Colonic mucosa (tissue), 4 donors: ENCODE data around the gene FADS1. TPM values are rescaled to one million over a fixed set of nuclear protein-coding genes. Genes with fewer than 3 reads are reported as not detected.
A peak's percentile ranks its signal among the peaks of the same experiment; 100 is the strongest.

Experiments
- DNase-seq: peaks from one replicate; pipeline ENCODE4 v3.0.0-alpha.2; 2020
- H3K27ac ChIP-seq: fragments of 200-600 bp; one replicate; pipeline ENCODE4 v1.8.0; 2021
- H3K27me3 ChIP-seq: fragments of 200-600 bp; one replicate; pipeline ENCODE4 v1.8.0; 2021
- H3K36me3 ChIP-seq: fragments of 200-600 bp; one replicate; pipeline ENCODE4 v1.8.0; 2021
- H3K4me1 ChIP-seq: fragments of 200-600 bp; one replicate; pipeline ENCODE4 v1.8.0; 2021; ENCODE audit warnings: mild to moderate bottlenecking
- H3K4me3 ChIP-seq: fragments of 200-600 bp; one replicate; pipeline ENCODE4 v1.8.0; 2021
- H3K9ac ChIP-seq, 2 donors: one replicate each; pipeline ENCODE4 v1.7.0; 2013; ENCODE audit warnings: control low read depth in 2 of 2, low read depth in 2 of 2, low read length in 2 of 2
- H3K9me3 ChIP-seq: fragments of 200-600 bp; one replicate; pipeline ENCODE4 v1.8.0; 2021
- CTCF ChIP-seq: fragments of 200-600 bp; IDR thresholded peaks from one replicate; pipeline ENCODE4 v1.8.0; 2022; ENCODE audit warnings: antibody characterized with exemption, mild to moderate bottlenecking
- intact Hi-C: fragments of 100-400 bp; cut with DNase I; formaldehyde crosslinking; loops from one replicate; pipeline ENCODE4 v1.14.1; 2022
- total RNA-seq, 2 donors: library from RNA; stranded (reverse); fragmentation: NEBNext Ultra II Directional in 1 of 2; extraction: Animal tissue kit (Norgen Biotek cat#: 25700) in 1 of 2; gene quantifications; one replicate each; pipeline ENCODE4 v1.2.1, GENCODE V29; 2021
- donor health status: healthy.
- donor health status: DM: no; HTN: no; CAD: no.
- donor health status: DM: no; HTN: no; CAD: no.

FADS1 gene
- total RNA-seq, 2 donors from 2014 or later, result 6.9 to 17.4 TPM

- Histone ChIP-seq H3K9ac (peak overlapping the region; percentile 83 to 94), H3K9me3 (no peaks in the 10 kb centered on the region), H3K36me3 (no peaks in the 10 kb centered on the region), H3K27me3 (no peaks in the 10 kb centered on the region), H3K4me3 (peak overlapping the region; percentile 77), H3K27ac (peak overlapping the region; percentile 89), H3K4me1 (peaks cover 8% of the 10 kb centered on the region)
- intact Hi-C loops, result no loop called here
- DNase-seq, result peak; percentile 68
- TF ChIP-seq CTCF, result no peak
Observed at GRCh38 chr11:61791737-61792309, 25.0 kb downstream of the FADS1 start.

- Histone ChIP-seq H3K9me3 (no peaks in the 10 kb centered on the region), H3K4me1 (no peaks in the 10 kb centered on the region), H3K9ac (no peak overlapping the region), H3K4me3 (no peak overlapping the region), H3K27ac (no peak overlapping the region), H3K36me3 (peaks cover 3% of the 10 kb centered on the region), H3K27me3 (no peaks in the 10 kb centered on the region)
- peak; percentile 41 for DNase-seq
- peak; percentile 17 for TF ChIP-seq CTCF
- intact Hi-C loops, result no loop called here
Observed at GRCh38 chr11:61787928-61788491, 28.8 kb downstream of the FADS1 start.

DNA sequence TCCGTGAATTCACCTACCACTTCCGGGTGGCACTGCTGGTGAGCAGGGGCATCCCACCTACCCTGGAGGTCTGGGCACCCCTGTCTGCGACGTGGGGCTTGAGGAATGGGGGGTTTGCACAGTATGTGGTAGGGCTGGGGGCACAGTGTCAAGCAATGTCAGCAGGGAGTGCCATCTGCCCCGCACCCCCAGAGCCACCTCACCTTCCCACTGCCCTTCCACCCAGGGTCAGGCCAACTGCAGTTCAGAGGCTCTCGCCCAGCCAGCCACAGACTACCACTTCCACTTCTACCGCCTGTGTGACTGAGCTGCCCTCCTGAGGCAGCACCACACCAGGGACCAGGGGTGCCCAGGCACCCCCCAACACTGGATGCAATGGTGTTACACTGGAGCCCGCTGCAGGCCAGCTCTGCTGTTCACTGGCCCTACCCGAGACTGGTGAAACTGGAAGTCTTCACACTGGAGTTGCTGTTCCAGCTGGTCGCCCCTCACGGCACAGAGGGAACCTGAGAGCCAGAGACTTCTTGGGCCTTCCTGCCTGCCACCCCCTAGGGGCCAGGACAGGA is 30.9 kb downstream of the FADS1 start:
- no peak overlapping the region for H3K4me3 ChIP-seq
- no peak overlapping the region for H3K27ac ChIP-seq
- no peak for DNase-seq
- no peaks in the 10 kb centered on the region for H3K27me3 ChIP-seq
- TF ChIP-seq CTCF, result no peak
- intact Hi-C loops, result no loop called here
- no peaks in the 10 kb centered on the region for H3K4me1 ChIP-seq
- H3K9ac ChIP-seq, result no peak overlapping the region
- no peaks in the 10 kb centered on the region for H3K9me3 ChIP-seq
- peaks cover 3% of the 10 kb centered on the region for H3K36me3 ChIP-seq

- no peak overlapping the region for H3K4me3 ChIP-seq
- H3K9ac ChIP-seq, result no peak overlapping the region
- no peaks in the 10 kb centered on the region for H3K27me3 ChIP-seq
- no peaks in the 10 kb centered on the region for H3K4me1 ChIP-seq
- TF ChIP-seq CTCF, result no peak
- no peak overlapping the region for H3K27ac ChIP-seq
- DNase-seq, result no peak
- intact Hi-C loops, result no loop called here
- peaks cover 3% of the 10 kb centered on the region for H3K36me3 ChIP-seq
- no peaks in the 10 kb centered on the region for H3K9me3 ChIP-seq
Observed at GRCh38 chr11:61784506-61784805, 32.3 kb downstream of the FADS1 start.

GRCh38 chr11:61783717-61784505 is 32.9 kb downstream of the FADS1 start:
- no peak for DNase-seq
- no peak for TF ChIP-seq CTCF
- H3K4me1 ChIP-seq, result no peaks in the 10 kb centered on the region
- H3K9ac ChIP-seq, result no peak overlapping the region
- intact Hi-C loops, result no loop called here
- no peak overlapping the region for H3K4me3 ChIP-seq
- no peaks in the 10 kb centered on the region for H3K9me3 ChIP-seq
- no peak overlapping the region for H3K27ac ChIP-seq
- no peaks in the 10 kb centered on the region for H3K27me3 ChIP-seq
- H3K36me3 ChIP-seq, result peaks cover 3% of the 10 kb centered on the region
